Neural cell (in vitro differentiated cells): ENCODE measurements around the gene RAB5B.

Experiments used
- CTCF ChIP-seq: fragments of 450-650 bp; IDR thresholded peaks from 2 replicates; pipeline ENCODE4 v1.5.1; 2014; ENCODE audit warnings: antibody characterized with exemption, mild to moderate bottlenecking, moderate library complexity; ENCODE audit not compliant: poor library complexity, severe bottlenecking
- EP300 ChIP-seq: fragments of 450-650 bp; conservative IDR thresholded peaks from 2 replicates; pipeline ENCODE4 v1.6.1; 2014; ENCODE audit warnings: antibody characterized with exemption, mild to moderate bottlenecking, moderate library complexity; ENCODE audit not compliant: poor library complexity, severe bottlenecking
- EZH2 ChIP-seq: fragments of 200-600, 300-800 bp; shearing (Covaris generic), sonication (generic); IDR thresholded peaks from 2 replicates; pipeline ENCODE4 v1.6.1; 2014; ENCODE audit warnings: antibody characterized with exemption, low read length, borderline replicate concordance, mild to moderate bottlenecking; ENCODE audit not compliant: insufficient read depth, poor library complexity, severe bottlenecking
- POLR2AphosphoS5 ChIP-seq: IDR thresholded peaks from 2 replicates; pipeline ENCODE4 v1.6.1; 2012
- RAD21 ChIP-seq: fragments of 450-650 bp; conservative IDR thresholded peaks from 2 replicates; pipeline ENCODE4 v1.6.1; 2014; ENCODE audit warnings: antibody characterized with exemption, mild to moderate bottlenecking, moderate library complexity
- SMC3 ChIP-seq: fragments of 450-650 bp; conservative IDR thresholded peaks from 2 replicates; pipeline ENCODE4 v1.6.1; 2014; ENCODE audit warnings: antibody characterized with exemption, mild to moderate bottlenecking, moderate library complexity; ENCODE audit not compliant: poor library complexity
- TAF1 ChIP-seq: IDR thresholded peaks from 2 replicates; pipeline ENCODE4 v1.6.1; 2012; ENCODE audit warnings: low read depth
- TF ChIP-seq, protein P1 (sequence below): IDR thresholded peaks from 2 replicates; pipeline ENCODE4 v1.6.1; 2012; ENCODE audit warnings: borderline replicate concordance

DNA sequence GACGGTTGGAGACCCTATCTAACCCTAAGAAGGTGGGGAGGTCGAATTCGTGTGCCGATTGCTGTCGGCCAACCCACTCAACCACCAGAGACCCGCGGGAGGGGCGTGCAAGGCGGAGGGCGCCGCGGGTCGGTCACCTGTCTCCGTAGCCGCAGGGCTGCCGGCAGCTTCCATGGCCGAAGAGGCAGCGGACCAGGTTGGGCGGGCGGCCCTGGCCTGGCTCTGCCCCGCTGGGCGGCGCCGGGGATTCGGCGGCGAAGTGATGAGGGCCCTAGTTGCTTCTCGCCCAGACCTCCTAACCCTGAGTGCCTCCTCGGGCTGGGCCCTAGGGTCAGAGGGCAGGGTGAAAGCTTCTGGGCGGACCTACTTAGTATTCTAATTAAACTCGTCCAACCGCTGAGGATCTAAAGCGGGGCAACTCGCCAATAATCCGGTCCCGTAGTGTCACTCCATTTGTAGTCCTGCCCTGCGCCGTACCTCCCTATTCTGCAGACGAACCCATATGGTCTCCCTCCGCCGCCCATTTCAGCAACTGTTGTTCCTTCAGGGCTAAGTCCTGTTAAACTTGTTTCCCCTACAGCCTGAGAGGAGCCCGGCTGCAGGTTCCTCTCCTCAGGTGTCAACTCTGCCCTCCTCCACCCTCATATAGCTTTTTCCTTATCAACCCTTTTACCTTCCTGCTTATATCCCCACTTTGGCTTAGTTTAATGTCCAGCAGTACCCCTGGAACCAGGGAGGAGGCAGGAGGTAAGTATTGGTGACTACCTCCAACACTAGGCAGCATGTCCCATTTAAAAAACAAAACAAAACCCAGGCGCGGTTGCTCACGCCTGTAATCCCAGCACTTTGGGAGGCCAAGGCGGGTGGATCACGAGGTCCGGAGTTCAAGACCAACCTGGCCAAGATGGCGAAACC lies 46.0 kb upstream of the RAB5B start, which contains the start of gene PYM1:
- no peak for TF ChIP-seq POLR2AphosphoS5
- TF ChIP-seq EP300 = no peak
- TF ChIP-seq CTCF = no peak
- TF ChIP-seq, protein P1, sequence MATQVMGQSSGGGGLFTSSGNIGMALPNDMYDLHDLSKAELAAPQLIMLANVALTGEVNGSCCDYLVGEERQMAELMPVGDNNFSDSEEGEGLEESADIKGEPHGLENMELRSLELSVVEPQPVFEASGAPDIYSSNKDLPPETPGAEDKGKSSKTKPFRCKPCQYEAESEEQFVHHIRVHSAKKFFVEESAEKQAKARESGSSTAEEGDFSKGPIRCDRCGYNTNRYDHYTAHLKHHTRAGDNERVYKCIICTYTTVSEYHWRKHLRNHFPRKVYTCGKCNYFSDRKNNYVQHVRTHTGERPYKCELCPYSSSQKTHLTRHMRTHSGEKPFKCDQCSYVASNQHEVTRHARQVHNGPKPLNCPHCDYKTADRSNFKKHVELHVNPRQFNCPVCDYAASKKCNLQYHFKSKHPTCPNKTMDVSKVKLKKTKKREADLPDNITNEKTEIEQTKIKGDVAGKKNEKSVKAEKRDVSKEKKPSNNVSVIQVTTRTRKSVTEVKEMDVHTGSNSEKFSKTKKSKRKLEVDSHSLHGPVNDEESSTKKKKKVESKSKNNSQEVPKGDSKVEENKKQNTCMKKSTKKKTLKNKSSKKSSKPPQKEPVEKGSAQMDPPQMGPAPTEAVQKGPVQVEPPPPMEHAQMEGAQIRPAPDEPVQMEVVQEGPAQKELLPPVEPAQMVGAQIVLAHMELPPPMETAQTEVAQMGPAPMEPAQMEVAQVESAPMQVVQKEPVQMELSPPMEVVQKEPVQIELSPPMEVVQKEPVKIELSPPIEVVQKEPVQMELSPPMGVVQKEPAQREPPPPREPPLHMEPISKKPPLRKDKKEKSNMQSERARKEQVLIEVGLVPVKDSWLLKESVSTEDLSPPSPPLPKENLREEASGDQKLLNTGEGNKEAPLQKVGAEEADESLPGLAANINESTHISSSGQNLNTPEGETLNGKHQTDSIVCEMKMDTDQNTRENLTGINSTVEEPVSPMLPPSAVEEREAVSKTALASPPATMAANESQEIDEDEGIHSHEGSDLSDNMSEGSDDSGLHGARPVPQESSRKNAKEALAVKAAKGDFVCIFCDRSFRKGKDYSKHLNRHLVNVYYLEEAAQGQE = no peak
- TF ChIP-seq EZH2 = no peak
- TF ChIP-seq TAF1 = no peak
- no peak for TF ChIP-seq SMC3
- TF ChIP-seq RAD21 = no peak
